ENCODE measurements around the gene GSTO2. TPM values are rescaled to one million over a fixed set of nuclear protein-coding genes. Genes with fewer than 3 reads are reported as not detected.
A peak's percentile ranks its signal among the peaks of the same experiment; 100 is the strongest.
"Not testable (repeated sequence)": the region's sequence is repeated elsewhere in the genome, so short reads cannot be mapped to it uniquely, and the experiment has no call there.

The GSTO2 gene
- total RNA-seq, 4 donors from 2014 or later = 0.12 to 1.4 (median 0.54) TPM

DNA sequence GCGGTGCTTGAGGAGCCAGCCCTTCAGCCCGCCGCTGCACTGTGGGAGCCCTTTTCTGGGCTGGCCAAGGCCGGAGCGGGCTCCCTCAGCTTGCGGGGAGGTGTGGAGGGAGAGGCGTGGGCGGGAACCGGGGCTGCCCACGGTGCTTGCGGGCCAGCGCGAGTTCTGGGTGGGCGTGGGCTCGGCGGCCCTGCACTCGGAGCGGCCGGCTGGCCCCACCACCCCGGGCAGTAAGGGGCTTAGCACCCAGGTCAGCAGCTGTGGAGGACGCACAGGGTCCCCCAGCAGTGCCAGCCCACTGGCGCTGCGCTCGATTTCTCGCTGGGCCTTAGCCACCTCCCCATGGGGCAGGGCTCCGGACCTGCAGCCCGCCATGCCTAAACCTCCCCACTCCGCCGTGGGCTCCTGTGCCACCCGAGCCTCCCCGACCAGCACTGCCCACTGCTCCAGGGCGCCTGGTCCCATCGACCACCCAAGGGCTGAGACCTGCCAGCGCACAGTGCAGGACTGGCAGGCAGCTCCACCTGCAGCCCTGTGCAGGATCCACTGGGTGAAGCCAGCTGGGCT lies 23.8 kb upstream of the GSTO2 start:
- DNase-seq (ENCODE audit: low spot score) = no peak
- TF ChIP-seq, protein P1, sequence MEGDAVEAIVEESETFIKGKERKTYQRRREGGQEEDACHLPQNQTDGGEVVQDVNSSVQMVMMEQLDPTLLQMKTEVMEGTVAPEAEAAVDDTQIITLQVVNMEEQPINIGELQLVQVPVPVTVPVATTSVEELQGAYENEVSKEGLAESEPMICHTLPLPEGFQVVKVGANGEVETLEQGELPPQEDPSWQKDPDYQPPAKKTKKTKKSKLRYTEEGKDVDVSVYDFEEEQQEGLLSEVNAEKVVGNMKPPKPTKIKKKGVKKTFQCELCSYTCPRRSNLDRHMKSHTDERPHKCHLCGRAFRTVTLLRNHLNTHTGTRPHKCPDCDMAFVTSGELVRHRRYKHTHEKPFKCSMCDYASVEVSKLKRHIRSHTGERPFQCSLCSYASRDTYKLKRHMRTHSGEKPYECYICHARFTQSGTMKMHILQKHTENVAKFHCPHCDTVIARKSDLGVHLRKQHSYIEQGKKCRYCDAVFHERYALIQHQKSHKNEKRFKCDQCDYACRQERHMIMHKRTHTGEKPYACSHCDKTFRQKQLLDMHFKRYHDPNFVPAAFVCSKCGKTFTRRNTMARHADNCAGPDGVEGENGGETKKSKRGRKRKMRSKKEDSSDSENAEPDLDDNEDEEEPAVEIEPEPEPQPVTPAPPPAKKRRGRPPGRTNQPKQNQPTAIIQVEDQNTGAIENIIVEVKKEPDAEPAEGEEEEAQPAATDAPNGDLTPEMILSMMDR (IDR thresholded peaks at IDR 0.05) = no peak
- no peak for ATAC-seq (ENCODE audit: low FRiP score)

DNA sequence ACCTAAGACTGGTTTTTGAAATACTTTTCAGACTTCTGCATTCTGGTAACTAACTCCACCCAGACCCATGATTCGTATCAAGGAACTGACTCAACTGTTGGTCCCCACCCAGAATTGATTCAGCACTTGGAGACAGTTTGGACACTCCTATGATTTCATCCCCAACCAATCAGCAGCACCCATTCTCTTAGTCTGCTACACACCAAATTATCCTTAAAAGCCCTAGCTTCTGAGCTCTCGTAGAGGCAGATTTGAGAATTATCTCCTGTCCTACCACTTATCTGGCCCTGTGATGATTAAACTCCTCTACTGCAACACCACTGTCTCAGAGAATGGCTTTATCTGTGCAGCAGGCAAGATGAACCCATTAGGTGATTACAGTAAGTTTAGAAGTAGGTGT lies 22.0 kb upstream of the GSTO2 start:
- peak; percentile 44 for ATAC-seq (ENCODE audit: low FRiP score)
- TF ChIP-seq, protein P1 (IDR thresholded peaks at IDR 0.05) = no peak
- DNase-seq (ENCODE audit: low spot score) = no peak

DNA sequence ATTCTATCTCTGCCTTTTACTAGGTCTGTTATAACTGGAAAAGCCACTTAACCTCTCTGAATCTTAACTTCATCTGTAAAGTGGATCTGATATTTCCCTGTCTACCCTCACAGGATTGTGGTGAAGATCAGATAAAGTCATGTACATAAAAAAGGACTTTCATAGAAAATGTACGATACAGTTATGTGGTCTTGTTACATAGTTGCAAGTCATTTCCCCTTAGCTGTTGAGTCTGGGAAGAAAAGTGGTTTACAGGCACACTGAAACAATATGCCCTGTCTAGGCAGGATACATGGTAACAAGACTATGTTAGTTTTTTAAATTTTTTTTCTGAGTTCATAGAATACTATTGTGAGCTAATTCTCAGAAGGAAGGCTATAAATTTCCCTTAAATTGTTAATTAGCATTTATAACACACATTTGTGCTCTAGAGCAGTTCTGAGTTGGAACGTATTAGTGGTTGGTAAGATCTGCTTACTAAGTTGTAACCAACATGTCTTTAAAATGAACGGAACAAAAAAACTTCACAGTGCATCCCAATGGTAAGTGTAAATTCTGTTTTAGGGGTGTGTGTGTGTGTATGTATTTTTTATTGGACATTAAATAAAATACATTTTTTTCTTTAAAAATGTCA lies 21.4 kb upstream of the GSTO2 start:
- ATAC-seq (ENCODE audit: low FRiP score) (no peak), DNase-seq (ENCODE audit: low spot score) (no peak)
- TF ChIP-seq, protein P1 (IDR thresholded peaks at IDR 0.05) = no peak

DNA sequence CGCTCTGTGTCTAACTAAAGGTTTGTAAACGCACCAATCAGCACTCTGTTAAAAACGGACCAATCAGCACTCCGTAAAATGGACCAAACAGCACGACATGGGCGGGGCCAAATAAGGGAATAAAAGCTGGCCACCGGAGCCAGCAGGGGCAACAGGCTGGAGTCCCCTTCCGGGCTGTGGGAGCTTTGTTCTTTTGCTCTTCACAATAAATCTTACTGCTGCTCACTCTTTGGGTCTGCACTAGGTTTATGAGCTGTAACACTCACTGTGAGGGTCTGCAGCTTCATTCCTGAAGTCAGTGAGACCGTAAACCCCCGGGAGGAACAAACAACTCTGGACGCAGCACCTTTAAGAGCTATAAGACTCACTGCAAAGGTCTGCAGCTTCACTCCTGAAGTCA lies 20.1 kb upstream of the GSTO2 start:
- DNase-seq (ENCODE audit: low spot score); ATAC-seq (ENCODE audit: low FRiP score): not testable (repeated sequence)

DNA sequence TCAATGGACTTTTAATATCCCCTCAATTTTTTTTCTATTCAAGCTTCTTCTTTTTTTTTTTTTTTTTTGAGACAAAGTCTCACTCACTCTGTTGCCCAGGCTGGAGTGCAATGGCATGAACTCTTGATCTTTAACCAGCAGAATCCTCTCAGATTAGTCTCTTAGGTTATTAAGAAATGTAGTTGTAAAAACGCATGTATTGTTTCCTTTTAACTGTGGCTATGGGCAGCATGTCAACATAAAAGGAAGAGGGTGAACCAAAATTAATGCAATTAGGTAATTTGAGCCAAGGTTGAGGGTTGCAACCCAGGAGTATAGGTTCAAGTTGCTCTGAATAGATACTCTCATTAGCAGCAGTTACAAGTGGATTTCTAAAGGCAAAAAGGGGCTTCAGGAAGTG lies 18.6 kb upstream of the GSTO2 start:
- TF ChIP-seq, protein P1 (IDR thresholded peaks at IDR 0.05) = no peak
- ATAC-seq (ENCODE audit: low FRiP score) (no peak), DNase-seq (ENCODE audit: low spot score) (no peak)

DNA sequence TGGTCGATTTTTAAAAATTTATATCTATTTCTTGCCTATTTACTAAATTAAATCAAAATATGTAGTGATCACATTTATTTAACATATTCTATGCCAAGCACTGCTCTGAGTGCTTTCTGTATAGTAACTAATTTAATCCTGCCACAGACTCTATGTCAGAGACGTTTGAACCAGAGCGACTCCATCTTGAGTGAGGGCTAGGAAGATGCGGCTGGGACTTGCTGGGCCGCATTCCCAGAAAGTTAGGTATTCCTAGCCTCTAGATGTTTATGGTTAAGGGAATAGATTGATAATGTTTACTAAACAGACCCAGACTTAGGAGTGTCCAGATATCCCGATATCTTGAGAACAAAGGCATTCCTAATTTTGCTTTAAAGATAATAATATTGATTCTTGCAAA lies 17.5 kb upstream of the GSTO2 start:
- TF ChIP-seq, protein P1 (IDR thresholded peaks at IDR 0.05) = no peak
- no peak for DNase-seq (ENCODE audit: low spot score)
- ATAC-seq (ENCODE audit: low FRiP score) = no peak

DNA sequence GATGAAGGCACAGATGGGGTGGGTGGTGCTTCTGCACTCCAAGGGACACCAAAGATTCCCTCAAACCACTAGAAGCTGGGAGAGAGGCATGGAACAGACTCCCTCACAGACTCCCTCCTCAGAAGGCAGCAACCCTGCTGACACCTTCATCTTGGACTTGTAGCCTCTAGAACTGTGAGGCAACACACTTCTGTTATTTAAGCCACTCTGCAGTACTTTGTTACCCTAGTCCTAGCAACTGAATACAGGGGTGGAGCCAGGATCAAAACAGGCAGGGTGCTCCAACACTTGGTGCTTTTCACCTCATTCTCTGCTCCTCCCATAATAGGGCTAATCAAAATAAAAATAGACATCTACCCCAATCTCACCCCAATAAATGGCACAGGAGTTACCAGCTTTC lies 16.6 kb upstream of the GSTO2 start:
- TF ChIP-seq, protein P1 (IDR thresholded peaks at IDR 0.05) = no peak
- ATAC-seq (ENCODE audit: low FRiP score) = no peak
- DNase-seq (ENCODE audit: low spot score) = no peak

Measured in omental fat pad (tissue), 4 donors.